Measurements from ENCODE around the gene KIF26B.

DNA sequence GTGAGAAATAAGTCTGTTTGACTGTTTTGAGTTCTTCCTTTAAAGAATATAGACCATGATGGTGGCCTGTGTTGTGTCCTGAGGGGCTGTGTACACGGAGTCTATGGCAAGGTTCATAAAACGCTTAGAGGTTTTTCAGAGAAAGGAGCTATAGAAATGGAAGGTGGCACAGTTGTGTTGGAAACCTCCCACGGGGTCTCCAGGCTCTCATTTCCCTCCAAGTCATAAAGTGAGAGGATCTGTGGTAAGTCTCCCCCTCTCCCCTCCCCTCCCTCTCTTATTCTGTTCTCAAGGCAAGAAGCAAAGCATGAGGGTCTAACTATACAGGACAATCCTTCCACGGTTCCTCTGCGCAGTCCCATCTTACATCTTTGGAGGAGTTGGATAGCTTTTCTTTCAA, 139.2 kb downstream of the KIF26B start:
- no peak for TF ChIP-seq EZH2 (IDR thresholded peaks at IDR 0.05; ENCODE audit: borderline replicate concordance, low read length)
- TF ChIP-seq, protein P1, sequence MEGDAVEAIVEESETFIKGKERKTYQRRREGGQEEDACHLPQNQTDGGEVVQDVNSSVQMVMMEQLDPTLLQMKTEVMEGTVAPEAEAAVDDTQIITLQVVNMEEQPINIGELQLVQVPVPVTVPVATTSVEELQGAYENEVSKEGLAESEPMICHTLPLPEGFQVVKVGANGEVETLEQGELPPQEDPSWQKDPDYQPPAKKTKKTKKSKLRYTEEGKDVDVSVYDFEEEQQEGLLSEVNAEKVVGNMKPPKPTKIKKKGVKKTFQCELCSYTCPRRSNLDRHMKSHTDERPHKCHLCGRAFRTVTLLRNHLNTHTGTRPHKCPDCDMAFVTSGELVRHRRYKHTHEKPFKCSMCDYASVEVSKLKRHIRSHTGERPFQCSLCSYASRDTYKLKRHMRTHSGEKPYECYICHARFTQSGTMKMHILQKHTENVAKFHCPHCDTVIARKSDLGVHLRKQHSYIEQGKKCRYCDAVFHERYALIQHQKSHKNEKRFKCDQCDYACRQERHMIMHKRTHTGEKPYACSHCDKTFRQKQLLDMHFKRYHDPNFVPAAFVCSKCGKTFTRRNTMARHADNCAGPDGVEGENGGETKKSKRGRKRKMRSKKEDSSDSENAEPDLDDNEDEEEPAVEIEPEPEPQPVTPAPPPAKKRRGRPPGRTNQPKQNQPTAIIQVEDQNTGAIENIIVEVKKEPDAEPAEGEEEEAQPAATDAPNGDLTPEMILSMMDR (IDR thresholded peaks at IDR 0.05; ENCODE audit: low read length) = no peak
